MCF 10A (cell line): Measurements from ENCODE around the gene TERT. TPM values are rescaled to one million over a fixed set of nuclear protein-coding genes. Genes with fewer than 3 reads are reported as not detected.

Experiments used
- BruUV-seq: library from RNA; stranded (reverse); fragments of 400-500 nt; replicated peaks from 2 replicates; lab custom pipeline; 2021; lab: Mats Ljungman, UMichigan
- CTCF ChIA-PET: fragments of 300-600 bp; sonication (Branson Sonifier 250); formaldehyde crosslinking; extraction: SDS; loops from one replicate; lab custom pipeline; 2021; ENCODE audit warnings: antibody characterized with exemption, inconsistent platforms; lab: Yijun Ruan, JAX
- POLR2A ChIA-PET: fragments of 300-600, 350-650 bp; sonication (Branson Sonifier 250); formaldehyde crosslinking; extraction: SDS; loops from one replicate; lab custom pipeline; 2020; ENCODE audit warnings: antibody characterized with exemption, inconsistent platforms; lab: Yijun Ruan, JAX
- DNase-seq: peaks from one replicate; pipeline ENCODE4 v3.0.0-alpha.2; 2018; ENCODE audit not compliant: unreplicated experiment
- H3K27ac Mint-ChIP-seq: one replicate; pipeline ENCODE4 v1.8.0; 2022; ENCODE audit warnings: mild to moderate bottlenecking, low read depth, mixed read lengths; ENCODE audit not compliant: unreplicated experiment
- H3K27me3 Mint-ChIP-seq: one replicate; pipeline ENCODE4 v1.8.0; 2022; ENCODE audit warnings: mixed read lengths; ENCODE audit not compliant: insufficient read depth, unreplicated experiment
- H3K36me3 Mint-ChIP-seq: one replicate; pipeline ENCODE4 v1.8.0; 2022; ENCODE audit warnings: mild to moderate bottlenecking, moderate library complexity, mixed read lengths; ENCODE audit not compliant: insufficient read depth, unreplicated experiment
- H3K4me1 Mint-ChIP-seq: one replicate; pipeline ENCODE4 v1.8.0; 2022; ENCODE audit warnings: mixed read lengths; ENCODE audit not compliant: insufficient read depth, unreplicated experiment
- H3K4me3 Mint-ChIP-seq: one replicate; pipeline ENCODE4 v1.8.0; 2022; ENCODE audit warnings: mild to moderate bottlenecking, moderate library complexity, mixed read lengths; ENCODE audit not compliant: unreplicated experiment
- H3K9me3 Mint-ChIP-seq: one replicate; pipeline ENCODE4 v1.8.0; 2022; ENCODE audit warnings: mixed read lengths; ENCODE audit not compliant: unreplicated experiment
- intact Hi-C: fragments of 100-400 bp; cut with micrococcal nuclease; formaldehyde crosslinking; loops from 2 replicates; pipeline ENCODE4 v1.14.1; 2022
- total RNA-seq: library from RNA; stranded (reverse); gene quantifications from 2 replicates; pipeline ENCODE4 v1.2.3, GENCODE V29; 2022
- TF ChIP-seq, protein P1 (sequence below): fragments of 200-600 bp; IDR thresholded peaks from one replicate; pipeline ENCODE4 v1.8.0; 2022; ENCODE audit warnings: antibody characterized with exemption, mild to moderate bottlenecking; ENCODE audit not compliant: unreplicated experiment

The TERT gene
- total RNA-seq, 1 experiment from 2014 or later: 0.16 TPM

DNA sequence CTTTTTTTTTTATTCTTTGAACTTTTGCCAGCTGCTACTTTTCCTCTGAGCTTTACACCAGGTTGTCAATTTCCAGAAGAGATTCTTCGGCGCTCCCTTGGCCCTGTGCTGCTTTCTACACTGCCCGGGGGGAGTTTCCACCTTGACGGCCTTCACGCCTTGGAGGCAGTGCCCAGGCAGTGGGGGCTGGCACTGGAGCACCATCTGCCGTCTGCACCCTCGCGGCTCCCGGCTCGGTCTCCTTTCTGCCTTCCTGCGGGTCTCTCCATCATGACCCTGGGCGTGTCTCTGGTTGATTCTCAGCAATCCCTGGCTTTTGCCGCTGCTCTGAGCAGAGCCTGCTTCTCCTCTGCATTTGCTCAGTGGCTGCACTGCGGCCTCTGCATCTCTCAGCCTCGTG is 66.7 kb downstream of the TERT start:
- no peak overlapping the region for H3K4me3 Mint-ChIP-seq
- intact Hi-C loops: no loop called here
- no peaks in the 10 kb centered on the region for H3K9me3 Mint-ChIP-seq
- TF ChIP-seq, protein P1, sequence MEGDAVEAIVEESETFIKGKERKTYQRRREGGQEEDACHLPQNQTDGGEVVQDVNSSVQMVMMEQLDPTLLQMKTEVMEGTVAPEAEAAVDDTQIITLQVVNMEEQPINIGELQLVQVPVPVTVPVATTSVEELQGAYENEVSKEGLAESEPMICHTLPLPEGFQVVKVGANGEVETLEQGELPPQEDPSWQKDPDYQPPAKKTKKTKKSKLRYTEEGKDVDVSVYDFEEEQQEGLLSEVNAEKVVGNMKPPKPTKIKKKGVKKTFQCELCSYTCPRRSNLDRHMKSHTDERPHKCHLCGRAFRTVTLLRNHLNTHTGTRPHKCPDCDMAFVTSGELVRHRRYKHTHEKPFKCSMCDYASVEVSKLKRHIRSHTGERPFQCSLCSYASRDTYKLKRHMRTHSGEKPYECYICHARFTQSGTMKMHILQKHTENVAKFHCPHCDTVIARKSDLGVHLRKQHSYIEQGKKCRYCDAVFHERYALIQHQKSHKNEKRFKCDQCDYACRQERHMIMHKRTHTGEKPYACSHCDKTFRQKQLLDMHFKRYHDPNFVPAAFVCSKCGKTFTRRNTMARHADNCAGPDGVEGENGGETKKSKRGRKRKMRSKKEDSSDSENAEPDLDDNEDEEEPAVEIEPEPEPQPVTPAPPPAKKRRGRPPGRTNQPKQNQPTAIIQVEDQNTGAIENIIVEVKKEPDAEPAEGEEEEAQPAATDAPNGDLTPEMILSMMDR: no peak
- H3K4me1 Mint-ChIP-seq: no peaks in the 10 kb centered on the region
- ChIA-PET POLR2A (no interaction called here), CTCF (no interaction called here)
- no peak overlapping the region for H3K27ac Mint-ChIP-seq
- peaks cover 5% of the 10 kb centered on the region for H3K36me3 Mint-ChIP-seq
- peaks cover 21% of the 10 kb centered on the region for H3K27me3 Mint-ChIP-seq
- no peak for DNase-seq
- no TSS peak for BruUV-seq

DNA sequence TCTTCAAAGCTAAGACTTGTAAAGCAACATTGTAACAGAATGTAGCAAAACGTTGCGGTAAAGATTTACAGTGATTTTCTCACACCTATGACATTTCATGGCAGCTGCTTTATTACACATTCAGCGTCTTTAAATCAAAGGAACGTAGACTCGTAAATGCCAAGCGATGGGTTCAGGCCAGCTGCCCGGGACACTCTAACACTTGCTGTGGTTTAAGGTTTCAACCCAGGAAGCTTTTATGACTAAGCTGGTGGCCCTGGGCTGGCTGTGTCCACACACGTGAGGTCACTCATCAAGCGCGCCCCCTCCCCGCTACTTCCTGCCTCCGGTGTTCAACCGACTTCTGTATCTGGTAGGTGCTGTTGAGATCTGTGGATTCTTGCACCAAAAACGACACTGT is 67.2 kb downstream of the TERT start:
- Mint-ChIP-seq H3K27ac (no peak overlapping the region), H3K9me3 (no peaks in the 10 kb centered on the region), H3K27me3 (peaks cover 21% of the 10 kb centered on the region), H3K36me3 (peaks cover 5% of the 10 kb centered on the region), H3K4me3 (no peak overlapping the region), H3K4me1 (no peaks in the 10 kb centered on the region)
- POLR2A ChIA-PET: no interaction called here
- CTCF ChIA-PET: no interaction called here
- TF ChIP-seq, protein P1: no peak
- no TSS peak for BruUV-seq
- DNase-seq: peak; percentile 21
- intact Hi-C loops: no loop called here

DNA sequence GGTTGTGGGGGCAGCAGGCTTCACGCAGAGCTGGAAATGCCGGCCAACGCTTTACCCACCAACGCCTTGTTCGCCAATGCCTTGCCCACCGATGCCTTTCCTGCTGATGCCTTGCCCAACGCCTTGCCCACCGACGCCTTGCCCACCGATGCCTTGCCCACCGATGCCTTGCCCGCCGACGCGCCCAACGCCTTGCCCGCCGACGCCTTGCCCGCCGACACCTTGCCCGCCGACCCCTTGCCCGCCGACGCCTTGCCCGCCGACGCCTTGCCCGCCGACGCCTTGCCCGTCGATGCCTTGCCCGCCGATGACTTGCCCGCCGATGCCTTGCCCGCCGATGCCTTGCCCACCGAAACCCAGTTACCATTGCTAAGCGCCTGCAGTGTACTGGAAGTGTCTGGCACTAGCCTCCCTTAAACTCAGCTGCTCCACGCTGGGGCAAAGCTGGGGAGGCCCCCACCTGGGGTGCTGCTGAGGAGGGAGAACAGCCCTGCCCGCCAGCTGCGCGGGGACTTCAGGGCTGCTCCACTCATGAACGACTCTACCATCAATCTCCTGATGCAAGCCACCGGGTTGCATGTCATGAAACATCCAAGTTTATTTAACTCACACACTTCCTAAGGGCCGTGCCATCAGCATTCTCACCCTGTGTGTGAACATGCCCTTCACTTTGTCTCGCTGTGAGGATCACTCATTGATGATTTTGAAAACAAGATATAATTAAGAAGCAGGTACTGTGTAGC is 67.9 kb downstream of the TERT start:
- Mint-ChIP-seq H3K9me3 (no peaks in the 10 kb centered on the region), H3K4me1 (no peaks in the 10 kb centered on the region)
- CTCF ChIA-PET: no interaction called here

DNA sequence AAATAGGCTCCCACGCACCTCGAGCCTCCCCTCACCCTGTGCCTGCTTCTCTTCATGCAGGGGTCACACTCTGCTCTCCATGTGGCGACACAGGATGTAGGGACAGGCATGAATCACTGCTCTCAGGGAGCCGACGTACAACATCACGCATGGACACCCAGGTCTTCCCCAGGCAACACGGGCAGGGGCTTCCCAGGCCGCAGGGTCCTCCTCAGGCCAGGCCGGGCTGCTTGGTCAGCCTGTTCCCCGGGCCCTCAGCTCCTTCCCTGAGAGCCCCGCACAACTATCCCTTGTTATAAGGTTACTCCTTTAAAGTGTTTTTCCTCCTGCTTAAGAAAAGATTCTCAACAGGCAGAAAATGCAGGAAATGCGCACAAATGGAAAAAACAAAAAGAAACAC is 68.6 kb downstream of the TERT start:
- TF ChIP-seq, protein P1: no peak
- Mint-ChIP-seq H3K27me3 (peaks cover 21% of the 10 kb centered on the region), H3K4me1 (no peaks in the 10 kb centered on the region), H3K9me3 (no peaks in the 10 kb centered on the region), H3K4me3 (no peak overlapping the region), H3K27ac (no peak overlapping the region), H3K36me3 (peaks cover 5% of the 10 kb centered on the region)
- intact Hi-C loops: no loop called here
- CTCF ChIA-PET: no interaction called here
- BruUV-seq: no TSS peak
- POLR2A ChIA-PET: no interaction called here
- no peak for DNase-seq

More for the DNA sequence above, 67.9 kb downstream of the TERT start:
- intact Hi-C loops: no loop called here
- Mint-ChIP-seq H3K27ac (no peak overlapping the region), H3K27me3 (peaks cover 21% of the 10 kb centered on the region), H3K4me3 (no peak overlapping the region), H3K36me3 (peaks cover 5% of the 10 kb centered on the region)
- no peak for DNase-seq
- no TSS peak for BruUV-seq
- POLR2A ChIA-PET: no interaction called here
- TF ChIP-seq, protein P1: no peak
